Loucy (cell line): ENCODE results near the gene PFDN1.

Source experiments
- CTCF ChIP-seq: fragments of 200-600 bp; sonication (generic); conservative IDR thresholded peaks from 2 replicates; pipeline ENCODE4 v1.5.1; 2014; ENCODE audit warnings: mild to moderate bottlenecking, antibody characterized with exemption, low read length
- EZH2phosphoT487 ChIP-seq: fragments of 200-600 bp; IDR thresholded peaks from 2 replicates; pipeline ENCODE4 v1.6.1; 2018; ENCODE audit warnings: antibody characterized with exemption, mild to moderate bottlenecking, moderate library complexity, borderline replicate concordance

GRCh38 chr5:140349244-140349643 is 46.3 kb upstream of the PFDN1 start:
- TF ChIP-seq CTCF (no peak), EZH2phosphoT487 (no peak)
